HL-60 (cell line): Measurements from ENCODE around the gene ZNF652.

Source experiments
- CTCF ChIP-seq: IDR thresholded peaks from one replicate; pipeline ENCODE4 v1.5.1; 2011; ENCODE audit warnings: low read length, control low read depth, inconsistent platforms; ENCODE audit not compliant: insufficient read depth
- GABPA ChIP-seq: IDR thresholded peaks from 2 replicates; pipeline ENCODE4 v1.6.1; 2012; ENCODE audit warnings: low read depth

- no peak for TF ChIP-seq CTCF
- TF ChIP-seq GABPA = no peak
Measured at GRCh38 chr17:49399995-49400394, 37.9 kb upstream of the ZNF652 start.
